Dendritic cell treated with granulocyte-macrophage colony-stimulating factor and Interleukin-4, amounts not matched to agents 40 ng/mL and 50 ng/mL, for 4 days (primary cell): ENCODE results near the gene CD93.

Source experiments
- H3K27ac Mint-ChIP-seq: one replicate; pipeline ENCODE4 v1.8.0; 2022; ENCODE audit warnings: mild to moderate bottlenecking, mixed read lengths
- H3K27me3 Mint-ChIP-seq: one replicate; pipeline ENCODE4 v1.8.0; 2022; ENCODE audit warnings: mild to moderate bottlenecking, mixed read lengths
- H3K36me3 Mint-ChIP-seq: one replicate; pipeline ENCODE4 v1.8.0; 2022; ENCODE audit warnings: low read depth, mixed read lengths
- H3K4me1 Mint-ChIP-seq: one replicate; pipeline ENCODE4 v1.8.0; 2022; ENCODE audit warnings: low read depth, mixed read lengths
- H3K4me3 Mint-ChIP-seq: one replicate; pipeline ENCODE4 v1.8.0; 2022; ENCODE audit warnings: mild to moderate bottlenecking, moderate library complexity, mixed read lengths
- H3K9me3 Mint-ChIP-seq: one replicate; pipeline ENCODE4 v1.8.0; 2022; ENCODE audit warnings: mixed read lengths
- intact Hi-C: fragments of 100-400 bp; cut with micrococcal nuclease; formaldehyde crosslinking; loops from one replicate; pipeline ENCODE4 v1.15.0; 2022

CD93 gene

GRCh38 chr20:23078351-23079015, 7.6 kb downstream of the CD93 start:
- H3K36me3 Mint-ChIP-seq, result peaks cover 43% of the 10 kb centered on the region
- no peaks in the 10 kb centered on the region for H3K27me3 Mint-ChIP-seq
- H3K4me3 Mint-ChIP-seq, result no peak overlapping the region
- H3K27ac Mint-ChIP-seq, result no peak overlapping the region
- intact Hi-C loops, result no loop called here
- H3K9me3 Mint-ChIP-seq, result no peaks in the 10 kb centered on the region
- peaks cover 69% of the 10 kb centered on the region for H3K4me1 Mint-ChIP-seq

GRCh38 chr20:23077277-23077676, 8.8 kb downstream of the CD93 start:
- Mint-ChIP-seq H3K4me1 (peaks cover 65% of the 10 kb centered on the region), H3K36me3 (peaks cover 40% of the 10 kb centered on the region)
- intact Hi-C loops, result no loop called here

GRCh38 chr20:23074052-23074451, 12.1 kb downstream of the CD93 start:
- Mint-ChIP-seq H3K27ac (no peak overlapping the region), H3K27me3 (no peaks in the 10 kb centered on the region), H3K36me3 (peaks cover 20% of the 10 kb centered on the region), H3K9me3 (no peaks in the 10 kb centered on the region), H3K4me1 (peaks cover 42% of the 10 kb centered on the region), H3K4me3 (no peak overlapping the region)
- intact Hi-C loops, result no loop called here

More at GRCh38 chr20:23077277-23077676, 8.8 kb downstream of the CD93 start:
- H3K27ac Mint-ChIP-seq, result no peak overlapping the region
- no peaks in the 10 kb centered on the region for H3K9me3 Mint-ChIP-seq
- no peak overlapping the region for H3K4me3 Mint-ChIP-seq
- H3K27me3 Mint-ChIP-seq, result no peaks in the 10 kb centered on the region

- peaks cover 15% of the 10 kb centered on the region for H3K36me3 Mint-ChIP-seq
- no peaks in the 10 kb centered on the region for H3K27me3 Mint-ChIP-seq
- H3K4me3 Mint-ChIP-seq, result no peak overlapping the region
- no peaks in the 10 kb centered on the region for H3K9me3 Mint-ChIP-seq
- intact Hi-C loops, result no loop called here
- H3K4me1 Mint-ChIP-seq, result peaks cover 32% of the 10 kb centered on the region
- no peak overlapping the region for H3K27ac Mint-ChIP-seq
These were observed 13.1 kb downstream of the CD93 start for GRCh38 chr20:23072892-23073586.

- Mint-ChIP-seq H3K36me3 (peaks cover 15% of the 10 kb centered on the region), H3K4me1 (peaks cover 25% of the 10 kb centered on the region), H3K27me3 (no peaks in the 10 kb centered on the region), H3K4me3 (no peak overlapping the region), H3K9me3 (no peaks in the 10 kb centered on the region), H3K27ac (no peak overlapping the region)
- intact Hi-C loops, result no loop called here
These were observed 14.1 kb downstream of the CD93 start for GRCh38 chr20:23071996-23072395.

- H3K4me3 Mint-ChIP-seq, result no peak overlapping the region
- no peaks in the 10 kb centered on the region for H3K27me3 Mint-ChIP-seq
- intact Hi-C loops, result no loop called here
- no peaks in the 10 kb centered on the region for H3K9me3 Mint-ChIP-seq
- H3K36me3 Mint-ChIP-seq, result peaks cover 15% of the 10 kb centered on the region
- no peak overlapping the region for H3K27ac Mint-ChIP-seq
- H3K4me1 Mint-ChIP-seq, result peaks cover 25% of the 10 kb centered on the region
These were observed 14.7 kb downstream of the CD93 start for GRCh38 chr20:23071398-23071797.

- no peak overlapping the region for H3K27ac Mint-ChIP-seq
- H3K9me3 Mint-ChIP-seq, result no peaks in the 10 kb centered on the region
- no peaks in the 10 kb centered on the region for H3K36me3 Mint-ChIP-seq
- H3K4me1 Mint-ChIP-seq, result peaks cover 12% of the 10 kb centered on the region
- no peaks in the 10 kb centered on the region for H3K27me3 Mint-ChIP-seq
- H3K4me3 Mint-ChIP-seq, result no peak overlapping the region
- intact Hi-C loops, result no loop called here
These were observed 17.0 kb downstream of the CD93 start for GRCh38 chr20:23069108-23069507.

- Mint-ChIP-seq H3K27me3 (no peaks in the 10 kb centered on the region), H3K9me3 (no peaks in the 10 kb centered on the region), H3K4me1 (peaks cover 15% of the 10 kb centered on the region), H3K4me3 (no peak overlapping the region), H3K27ac (no peak overlapping the region), H3K36me3 (no peaks in the 10 kb centered on the region)
- intact Hi-C loops, result no loop called here
These were observed 17.8 kb downstream of the CD93 start for GRCh38 chr20:23068283-23068682.

GRCh38 chr20:23066772-23067171, 19.4 kb downstream of the CD93 start:
- Mint-ChIP-seq H3K4me1 (peaks cover 20% of the 10 kb centered on the region), H3K27me3 (no peaks in the 10 kb centered on the region), H3K9me3 (no peaks in the 10 kb centered on the region), H3K36me3 (no peaks in the 10 kb centered on the region), H3K4me3 (no peak overlapping the region), H3K27ac (no peak overlapping the region)
- intact Hi-C loops, result no loop called here

GRCh38 chr20:23065266-23066201, 20.6 kb downstream of the CD93 start:
- Mint-ChIP-seq H3K4me1 (peaks cover 33% of the 10 kb centered on the region), H3K27ac (no peak overlapping the region), H3K27me3 (no peaks in the 10 kb centered on the region), H3K4me3 (no peak overlapping the region), H3K36me3 (no peaks in the 10 kb centered on the region), H3K9me3 (no peaks in the 10 kb centered on the region)
- intact Hi-C loops, result no loop called here

- intact Hi-C loops, result no loop called here
- Mint-ChIP-seq H3K27ac (peak overlapping the region; percentile 14), H3K27me3 (no peaks in the 10 kb centered on the region), H3K9me3 (no peaks in the 10 kb centered on the region), H3K4me1 (peaks cover 43% of the 10 kb centered on the region), H3K4me3 (no peak overlapping the region), H3K36me3 (no peaks in the 10 kb centered on the region)
These were observed 22.5 kb downstream of the CD93 start for GRCh38 chr20:23063581-23063980.

- Mint-ChIP-seq H3K27me3 (no peaks in the 10 kb centered on the region), H3K27ac (peak overlapping the region; percentile 14), H3K4me3 (no peak overlapping the region), H3K36me3 (no peaks in the 10 kb centered on the region), H3K4me1 (peaks cover 43% of the 10 kb centered on the region), H3K9me3 (no peaks in the 10 kb centered on the region)
- intact Hi-C loops, result no loop called here
These were observed 23.0 kb downstream of the CD93 start for GRCh38 chr20:23063168-23063567.

- Mint-ChIP-seq H3K9me3 (no peaks in the 10 kb centered on the region), H3K36me3 (no peaks in the 10 kb centered on the region), H3K27ac (no peak overlapping the region), H3K4me3 (no peak overlapping the region), H3K27me3 (no peaks in the 10 kb centered on the region), H3K4me1 (peaks cover 43% of the 10 kb centered on the region)
- intact Hi-C loops, result no loop called here
These were observed 23.5 kb downstream of the CD93 start for GRCh38 chr20:23062632-23063031.
